ENCODE measurements around the gene TPT1.

DNA sequence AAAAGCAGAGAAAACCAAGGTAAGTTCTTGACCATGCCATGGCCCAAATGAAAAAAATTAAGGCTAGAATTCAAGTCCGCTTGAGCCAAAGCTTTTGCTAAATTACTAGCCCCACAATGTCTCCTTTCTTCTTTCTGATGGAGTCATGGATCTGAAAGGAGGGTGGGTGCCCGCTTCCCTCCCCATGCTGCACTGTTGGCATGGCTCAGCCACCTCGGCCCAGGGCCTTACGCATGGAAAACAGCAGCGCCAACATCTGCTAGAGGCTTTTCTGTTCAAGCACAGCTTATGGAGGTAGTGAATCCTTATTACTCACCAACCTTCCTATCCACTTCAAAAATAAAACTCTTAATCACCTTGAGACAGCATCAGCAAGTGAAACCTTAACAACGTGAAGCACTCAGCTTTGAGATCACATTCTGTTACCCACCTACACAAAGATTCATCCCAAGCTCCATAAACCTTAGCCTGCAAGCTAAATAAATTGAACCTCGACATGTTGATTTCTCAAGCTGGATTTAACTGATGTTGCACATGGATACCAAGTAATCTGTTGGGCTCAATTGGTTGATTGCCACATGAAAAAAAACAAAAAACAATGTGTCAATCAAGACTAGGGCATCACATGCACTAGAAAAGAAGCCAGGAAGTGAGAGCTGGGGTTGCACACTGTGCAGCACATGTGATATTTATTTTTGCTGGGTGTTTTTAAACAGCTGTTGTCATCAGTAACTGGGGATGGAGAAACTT is 43.4 kb downstream of the TPT1 start:
- TF ChIP-seq, protein P1, sequence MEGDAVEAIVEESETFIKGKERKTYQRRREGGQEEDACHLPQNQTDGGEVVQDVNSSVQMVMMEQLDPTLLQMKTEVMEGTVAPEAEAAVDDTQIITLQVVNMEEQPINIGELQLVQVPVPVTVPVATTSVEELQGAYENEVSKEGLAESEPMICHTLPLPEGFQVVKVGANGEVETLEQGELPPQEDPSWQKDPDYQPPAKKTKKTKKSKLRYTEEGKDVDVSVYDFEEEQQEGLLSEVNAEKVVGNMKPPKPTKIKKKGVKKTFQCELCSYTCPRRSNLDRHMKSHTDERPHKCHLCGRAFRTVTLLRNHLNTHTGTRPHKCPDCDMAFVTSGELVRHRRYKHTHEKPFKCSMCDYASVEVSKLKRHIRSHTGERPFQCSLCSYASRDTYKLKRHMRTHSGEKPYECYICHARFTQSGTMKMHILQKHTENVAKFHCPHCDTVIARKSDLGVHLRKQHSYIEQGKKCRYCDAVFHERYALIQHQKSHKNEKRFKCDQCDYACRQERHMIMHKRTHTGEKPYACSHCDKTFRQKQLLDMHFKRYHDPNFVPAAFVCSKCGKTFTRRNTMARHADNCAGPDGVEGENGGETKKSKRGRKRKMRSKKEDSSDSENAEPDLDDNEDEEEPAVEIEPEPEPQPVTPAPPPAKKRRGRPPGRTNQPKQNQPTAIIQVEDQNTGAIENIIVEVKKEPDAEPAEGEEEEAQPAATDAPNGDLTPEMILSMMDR (IDR thresholded peaks at IDR 0.05; ENCODE audit: low read length) = no peak
- TF ChIP-seq EZH2 (IDR thresholded peaks at IDR 0.05; ENCODE audit: borderline replicate concordance, low read length) = no peak
